Parathyroid adenoma (tissue), 2 donors: ENCODE results near the gene CCER1.

Source experiments
- H2AFZ ChIP-seq: fragments of 300-600 bp; sonication (generic); one replicate; pipeline ENCODE4 v1.7.0; 2017; ENCODE audit warnings: antibody characterized with exemption, mild to moderate bottlenecking
- H3K27ac ChIP-seq: fragments of 300-600 bp; sonication (generic); one replicate; pipeline ENCODE4 v1.7.0; 2017
- H3K27me3 ChIP-seq: fragments of 300-600 bp; sonication (generic); one replicate; pipeline ENCODE4 v1.7.0; 2017; ENCODE audit warnings: low read length; ENCODE audit not compliant: control insufficient read depth, insufficient read depth
- H3K36me3 ChIP-seq: fragments of 300-600 bp; sonication (generic); one replicate; pipeline ENCODE4 v1.7.0; 2017; ENCODE audit warnings: low read length; ENCODE audit not compliant: control insufficient read depth, insufficient read depth
- H3K4me1 ChIP-seq: fragments of 300-600 bp; sonication (generic); one replicate; pipeline ENCODE4 v1.7.0; 2017; ENCODE audit warnings: control low read depth
- H3K4me2 ChIP-seq: fragments of 300-600 bp; sonication (generic); one replicate; pipeline ENCODE4 v1.7.0; 2017; ENCODE audit warnings: low read length
- H3K4me3 ChIP-seq: fragments of 300-600 bp; sonication (generic); one replicate; pipeline ENCODE4 v1.7.0; 2017; ENCODE audit warnings: low read depth, low read length
- H3K79me2 ChIP-seq: fragments of 300-600 bp; sonication (generic); one replicate; pipeline ENCODE4 v1.7.0; 2017; ENCODE audit warnings: control low read depth
- H3K9ac ChIP-seq: fragments of 300-600 bp; sonication (generic); one replicate; pipeline ENCODE4 v1.7.0; 2017; ENCODE audit warnings: mild to moderate bottlenecking
- H3K9me3 ChIP-seq: fragments of 300-600 bp; sonication (generic); one replicate; pipeline ENCODE4 v1.7.0; 2017; ENCODE audit warnings: low read length; ENCODE audit not compliant: control insufficient read depth
- CTCF ChIP-seq: fragments of 300-600 bp; sonication (generic); IDR thresholded peaks from one replicate; pipeline ENCODE4 v1.7.0; 2017; ENCODE audit warnings: antibody characterized with exemption, mild to moderate bottlenecking
- donor health status: primary hyperparathyroidism.

The CCER1 gene

GRCh38 chr12:90905691-90906370 lies 49.1 kb downstream of the CCER1 start:
- no peaks in the 10 kb centered on the region for H3K27me3 ChIP-seq
- H3K36me3 ChIP-seq = no peaks in the 10 kb centered on the region
- TF ChIP-seq CTCF = no peak
- H3K4me3 ChIP-seq = no peak overlapping the region
- H3K27ac ChIP-seq = no peak overlapping the region
- H3K4me2 ChIP-seq = no peak overlapping the region
- no peak overlapping the region for H2AFZ ChIP-seq
- H3K4me1 ChIP-seq = no peaks in the 10 kb centered on the region
- no peaks in the 10 kb centered on the region for H3K9me3 ChIP-seq
- H3K9ac ChIP-seq = no peak overlapping the region
- H3K79me2 ChIP-seq = no peaks in the 10 kb centered on the region

DNA sequence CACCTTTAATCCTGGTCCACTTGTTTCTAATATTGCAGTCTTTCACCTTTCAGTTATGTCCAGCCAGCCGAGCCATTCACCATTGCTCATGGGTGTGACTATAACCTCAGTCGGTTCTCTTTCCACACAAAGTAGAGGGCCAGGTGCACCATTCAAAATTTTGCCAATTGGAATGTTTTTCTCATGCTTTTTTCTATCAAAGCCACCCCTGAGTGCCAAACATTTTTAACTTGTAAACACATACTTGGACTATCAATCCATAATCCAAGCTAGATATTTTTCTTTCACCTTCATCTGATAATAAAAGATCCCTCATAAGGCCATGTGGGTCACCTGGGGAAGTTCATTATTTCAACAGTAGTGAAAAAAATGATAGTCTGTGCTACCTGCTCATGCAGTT lies 52.4 kb downstream of the CCER1 start:
- Histone ChIP-seq H3K4me2 (no peak overlapping the region), H3K27me3 (no peaks in the 10 kb centered on the region), H3K4me3 (no peak overlapping the region), H3K79me2 (no peaks in the 10 kb centered on the region), H3K36me3 (no peaks in the 10 kb centered on the region), H3K27ac (no peak overlapping the region), H2AFZ (no peak overlapping the region), H3K9ac (no peak overlapping the region), H3K4me1 (no peaks in the 10 kb centered on the region), H3K9me3 (no peaks in the 10 kb centered on the region)
- no peak for TF ChIP-seq CTCF
